Suppressor macrophage (primary cell): ENCODE measurements around the gene ACAN.

ENCODE experiments used
- DNase-seq, 4 experiments: peaks; one replicate each; pipeline ENCODE4 v3.0.0-alpha.2; 2020 to 2022

ACAN gene

GRCh38 chr15:88843334-88843733 is 40.1 kb downstream of the ACAN start:
- no peak for DNase-seq

GRCh38 chr15:88844749-88845386 is 41.6 kb downstream of the ACAN start:
- DNase-seq = no peak

GRCh38 chr15:88845616-88846015 is 42.4 kb downstream of the ACAN start:
- no peak for DNase-seq

- no peak for DNase-seq
These were observed 43.9 kb downstream of the ACAN start for GRCh38 chr15:88847144-88847543.

- DNase-seq = no peak
These were observed 45.0 kb downstream of the ACAN start for GRCh38 chr15:88848203-88848602.

GRCh38 chr15:88849376-88850072 is 46.3 kb downstream of the ACAN start:
- DNase-seq = no peak

- no peak for DNase-seq
These were observed 49.2 kb downstream of the ACAN start for GRCh38 chr15:88852476-88852875.

- DNase-seq = no peak
These were observed 55.7 kb downstream of the ACAN start for GRCh38 chr15:88858934-88859333.

GRCh38 chr15:88859550-88859949 is 56.3 kb downstream of the ACAN start:
- no peak for DNase-seq

GRCh38 chr15:88860212-88860611 is 57.0 kb downstream of the ACAN start:
- DNase-seq = no peak

GRCh38 chr15:88863412-88863811 is 60.2 kb downstream of the ACAN start:
- no peak for DNase-seq

- DNase-seq = no peak
These were observed 61.7 kb downstream of the ACAN start for GRCh38 chr15:88864861-88865497.

GRCh38 chr15:88865498-88866099 is 62.4 kb downstream of the ACAN start:
- no peak for DNase-seq

- no peak for DNase-seq
These were observed 63.2 kb downstream of the ACAN start for GRCh38 chr15:88866295-88866881.

GRCh38 chr15:88871313-88871712 is 68.1 kb downstream of the ACAN start:
- DNase-seq = no peak

- no peak for DNase-seq
These were observed 68.9 kb downstream of the ACAN start for GRCh38 chr15:88872106-88872505.

- DNase-seq = no peak
These were observed 69.5 kb downstream of the ACAN start for GRCh38 chr15:88872706-88873105.

GRCh38 chr15:88873786-88874185 is 70.5 kb downstream of the ACAN start:
- DNase-seq = no peak

GRCh38 chr15:88874275-88874674 is 71.0 kb downstream of the ACAN start:
- DNase-seq = no peak

GRCh38 chr15:88874684-88875083 is 71.4 kb downstream of the ACAN start:
- no peak for DNase-seq

- no peak for DNase-seq
These were observed 73.3 kb downstream of the ACAN start for GRCh38 chr15:88876573-88876972.

- DNase-seq = no peak
These were observed 74.2 kb downstream of the ACAN start for GRCh38 chr15:88877415-88877814.

GRCh38 chr15:88877906-88878305 is 74.7 kb downstream of the ACAN start:
- no peak for DNase-seq
